ENCODE data around the gene TSGA10IP. TPM values are rescaled to one million over a fixed set of nuclear protein-coding genes. Genes with fewer than 3 reads are reported as not detected.

Gene TSGA10IP
- total RNA-seq, 1 donor from 2014 or later, result not detected

DNA sequence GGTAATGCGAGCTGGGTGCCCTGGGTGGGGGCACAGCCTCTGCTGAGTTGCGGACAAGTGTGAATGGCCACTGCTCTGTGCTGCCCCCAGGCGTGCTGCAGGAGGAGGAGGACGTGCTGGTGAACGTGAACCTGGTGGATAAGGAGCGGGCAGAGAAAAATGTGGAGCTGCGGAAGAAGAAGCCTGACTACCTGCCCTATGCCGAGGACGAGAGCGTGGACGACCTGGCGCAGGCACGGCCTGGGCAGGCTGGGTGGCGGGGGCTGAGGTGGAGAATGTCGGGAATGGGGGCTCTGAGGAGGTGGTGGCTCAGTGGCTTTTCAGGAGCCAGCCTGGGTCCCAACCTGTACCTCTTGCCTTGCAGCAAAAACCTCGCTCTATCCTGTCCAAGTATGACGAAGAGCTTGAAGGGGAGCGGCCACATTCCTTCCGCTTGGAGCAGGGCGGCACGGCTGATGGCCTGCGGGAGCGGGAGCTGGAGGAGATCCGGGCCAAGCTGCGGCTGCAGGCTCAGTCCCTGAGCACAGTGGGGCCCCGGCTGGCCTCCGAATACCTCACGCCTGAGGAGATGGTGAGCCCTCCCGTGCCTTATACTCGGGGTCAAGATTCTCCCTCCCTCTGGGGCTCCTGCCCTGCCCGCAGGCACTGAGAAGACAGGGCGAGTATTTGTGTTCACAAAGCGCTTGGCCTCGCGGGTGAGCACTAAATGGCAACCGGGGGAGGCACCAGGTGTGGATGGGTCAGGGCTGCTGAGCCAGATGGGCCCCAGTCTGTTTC is 20.9 kb downstream of the TSGA10IP start:
- peaks cover 20% of the 10 kb centered on the region for H3K4me1 Mint-ChIP-seq (ENCODE audit: unreplicated experiment)
- no peak for DNase-seq (ENCODE audit: low spot score)
- TF ChIP-seq, protein P1, sequence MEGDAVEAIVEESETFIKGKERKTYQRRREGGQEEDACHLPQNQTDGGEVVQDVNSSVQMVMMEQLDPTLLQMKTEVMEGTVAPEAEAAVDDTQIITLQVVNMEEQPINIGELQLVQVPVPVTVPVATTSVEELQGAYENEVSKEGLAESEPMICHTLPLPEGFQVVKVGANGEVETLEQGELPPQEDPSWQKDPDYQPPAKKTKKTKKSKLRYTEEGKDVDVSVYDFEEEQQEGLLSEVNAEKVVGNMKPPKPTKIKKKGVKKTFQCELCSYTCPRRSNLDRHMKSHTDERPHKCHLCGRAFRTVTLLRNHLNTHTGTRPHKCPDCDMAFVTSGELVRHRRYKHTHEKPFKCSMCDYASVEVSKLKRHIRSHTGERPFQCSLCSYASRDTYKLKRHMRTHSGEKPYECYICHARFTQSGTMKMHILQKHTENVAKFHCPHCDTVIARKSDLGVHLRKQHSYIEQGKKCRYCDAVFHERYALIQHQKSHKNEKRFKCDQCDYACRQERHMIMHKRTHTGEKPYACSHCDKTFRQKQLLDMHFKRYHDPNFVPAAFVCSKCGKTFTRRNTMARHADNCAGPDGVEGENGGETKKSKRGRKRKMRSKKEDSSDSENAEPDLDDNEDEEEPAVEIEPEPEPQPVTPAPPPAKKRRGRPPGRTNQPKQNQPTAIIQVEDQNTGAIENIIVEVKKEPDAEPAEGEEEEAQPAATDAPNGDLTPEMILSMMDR (IDR thresholded peaks at IDR 0.05; ENCODE audit: unreplicated experiment), result no peak
- H3K36me3 Mint-ChIP-seq (ENCODE audit: low read depth, unreplicated experiment), result peaks cover 46% of the 10 kb centered on the region
- H3K4me3 Mint-ChIP-seq (ENCODE audit: unreplicated experiment), result peak overlapping the region; percentile 22
- H3K27me3 Mint-ChIP-seq (ENCODE audit: unreplicated experiment), result peaks cover 22% of the 10 kb centered on the region
- no peak overlapping the region for H3K27ac Mint-ChIP-seq (ENCODE audit: unreplicated experiment)
- no peaks in the 10 kb centered on the region for H3K9me3 Mint-ChIP-seq (ENCODE audit: unreplicated experiment)

DNA sequence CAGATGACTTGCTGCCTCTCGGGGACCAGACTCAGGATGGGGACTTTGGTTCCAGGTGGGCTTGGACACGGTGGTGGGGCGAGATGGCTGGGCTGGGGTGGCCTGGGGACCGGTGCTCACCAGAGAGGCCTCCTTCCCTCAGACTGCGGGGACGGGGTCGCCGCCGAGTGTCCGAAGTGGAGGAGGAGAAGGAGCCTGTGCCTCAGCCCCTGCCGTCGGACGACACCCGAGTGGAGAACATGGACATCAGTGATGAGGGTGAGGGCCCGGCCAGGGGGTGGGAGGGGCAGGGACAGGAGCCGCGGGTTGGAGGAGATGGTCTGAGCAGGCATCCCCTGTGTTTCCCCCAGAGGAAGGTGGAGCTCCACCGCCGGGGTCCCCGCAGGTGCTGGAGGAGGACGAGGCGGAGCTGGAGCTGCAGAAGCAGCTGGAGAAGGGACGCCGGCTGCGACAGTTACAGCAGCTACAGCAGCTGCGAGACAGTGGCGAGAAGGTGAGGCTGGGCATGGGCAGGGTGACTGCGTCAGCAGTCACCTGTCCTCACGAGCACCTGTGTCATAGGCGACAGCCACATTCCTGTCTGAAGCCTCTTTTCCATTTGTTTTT is 22.2 kb downstream of the TSGA10IP start:
- Mint-ChIP-seq H3K4me1 (ENCODE audit: unreplicated experiment) (peaks cover 13% of the 10 kb centered on the region), H3K27ac (ENCODE audit: unreplicated experiment) (no peak overlapping the region), H3K9me3 (ENCODE audit: unreplicated experiment) (no peaks in the 10 kb centered on the region), H3K36me3 (ENCODE audit: low read depth, unreplicated experiment) (peaks cover 51% of the 10 kb centered on the region), H3K27me3 (ENCODE audit: unreplicated experiment) (peaks cover 17% of the 10 kb centered on the region), H3K4me3 (ENCODE audit: unreplicated experiment) (no peak overlapping the region)
- DNase-seq (ENCODE audit: low spot score), result no peak
- TF ChIP-seq, protein P1 (IDR thresholded peaks at IDR 0.05; ENCODE audit: unreplicated experiment), result no peak

DNA sequence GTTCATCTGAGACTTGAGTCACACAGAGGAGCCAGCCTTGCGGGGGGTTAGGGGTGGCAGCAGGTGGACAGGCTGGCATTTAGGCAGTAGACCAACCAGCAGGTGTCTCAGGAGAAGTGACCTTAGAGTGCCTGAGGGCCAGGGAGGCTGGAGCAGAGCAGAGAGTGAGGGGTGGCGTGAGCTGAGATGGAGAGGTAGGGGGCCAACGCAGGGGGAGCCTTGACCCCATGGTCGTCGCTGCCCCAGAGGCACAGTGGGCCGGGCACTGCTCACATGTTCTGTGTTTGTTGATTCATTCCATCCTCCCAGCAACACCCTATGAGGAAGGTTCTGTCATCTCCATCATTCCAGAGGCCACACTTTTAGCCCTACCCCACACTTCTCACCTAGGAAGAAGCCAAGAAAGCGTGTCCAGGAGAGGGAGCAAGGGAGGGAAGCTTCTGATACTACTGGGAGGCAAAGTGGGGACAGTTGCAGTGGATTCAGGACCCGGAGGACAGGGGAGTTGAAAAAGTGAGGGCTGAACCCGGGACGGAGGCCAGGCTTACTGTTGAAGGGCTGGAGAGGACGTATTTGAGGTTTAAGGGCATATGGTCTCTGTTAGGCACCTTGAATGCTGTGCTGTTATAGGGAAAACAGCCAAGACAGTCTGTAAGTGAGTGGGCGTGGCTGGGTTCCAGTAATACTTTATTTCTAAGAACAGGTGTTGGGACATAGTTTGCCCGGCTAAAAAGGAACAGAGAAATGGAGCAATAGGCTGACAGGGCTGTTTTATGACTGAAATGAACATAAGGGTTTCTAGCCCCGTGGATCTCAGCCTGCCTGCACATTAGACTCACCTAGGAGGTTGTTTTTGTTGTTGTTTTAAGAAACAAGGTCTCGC is 23.6 kb downstream of the TSGA10IP start:
- Mint-ChIP-seq H3K9me3 (ENCODE audit: unreplicated experiment) (no peaks in the 10 kb centered on the region), H3K4me1 (ENCODE audit: unreplicated experiment) (peaks cover under 1% of the 10 kb centered on the region), H3K27me3 (ENCODE audit: unreplicated experiment) (peaks cover 11% of the 10 kb centered on the region), H3K36me3 (ENCODE audit: low read depth, unreplicated experiment) (peaks cover 54% of the 10 kb centered on the region), H3K4me3 (ENCODE audit: unreplicated experiment) (peak overlapping the region; percentile 33), H3K27ac (ENCODE audit: unreplicated experiment) (no peak overlapping the region)
- DNase-seq (ENCODE audit: low spot score), result no peak
- TF ChIP-seq, protein P1 (IDR thresholded peaks at IDR 0.05; ENCODE audit: unreplicated experiment), result no peak

DNA sequence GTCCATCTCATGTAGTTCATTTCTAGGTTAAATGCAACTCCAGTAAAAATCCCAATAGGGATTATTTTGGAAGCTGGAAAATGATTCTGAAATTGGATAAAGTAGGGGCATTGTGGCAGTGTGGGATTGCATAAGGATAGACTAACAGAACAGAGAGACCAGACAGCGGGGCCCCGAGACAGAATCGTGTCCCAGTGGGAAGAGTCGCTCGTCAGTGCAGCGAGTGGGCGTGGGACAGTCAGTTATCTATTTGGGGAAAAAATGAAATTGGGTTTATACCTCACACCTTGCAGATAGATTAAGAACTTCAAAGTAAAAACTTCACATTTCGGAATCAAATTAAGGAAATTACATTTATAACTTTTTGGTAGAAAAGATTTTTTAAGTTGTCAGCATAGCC is 26.8 kb downstream of the TSGA10IP start:
- TF ChIP-seq, protein P1 (IDR thresholded peaks at IDR 0.05; ENCODE audit: unreplicated experiment), result no peak
- H3K36me3 Mint-ChIP-seq (ENCODE audit: low read depth, unreplicated experiment), result peaks cover 46% of the 10 kb centered on the region
- H3K4me3 Mint-ChIP-seq (ENCODE audit: unreplicated experiment), result peak overlapping the region; percentile 51

More for the DNA sequence above, 26.8 kb downstream of the TSGA10IP start:
- peaks cover 11% of the 10 kb centered on the region for H3K27me3 Mint-ChIP-seq (ENCODE audit: unreplicated experiment)
- DNase-seq (ENCODE audit: low spot score), result no peak
- H3K27ac Mint-ChIP-seq (ENCODE audit: unreplicated experiment), result peak overlapping the region; percentile 49
- no peaks in the 10 kb centered on the region for H3K4me1 Mint-ChIP-seq (ENCODE audit: unreplicated experiment)
- no peaks in the 10 kb centered on the region for H3K9me3 Mint-ChIP-seq (ENCODE audit: unreplicated experiment)

Data from endothelial cell (in vitro differentiated cells).